ENCODE data around the gene MRPL38. TPM values are rescaled to one million over a fixed set of nuclear protein-coding genes. Genes with fewer than 3 reads are reported as not detected.

The MRPL38 gene
- total RNA-seq, 1 donor from 2014 or later: 67.8 TPM

- no peaks in the 10 kb centered on the region for H3K4me1 ChIP-seq
- TF ChIP-seq POLR2A (IDR thresholded peaks at IDR 0.05) (no peak), POLR2AphosphoS5 (IDR thresholded peaks at IDR 0.05; ENCODE audit: insufficient read depth in 1 of 2, low read depth in 1 of 2) (no peak), CTCF (IDR thresholded peaks at IDR 0.05) (no peak)
- H3K4me3 ChIP-seq: no peak overlapping the region
- intact Hi-C loops (cut with DNase I): no loop called here
- no peak overlapping the region for H3K27ac ChIP-seq
- H3K9me3 ChIP-seq: no peaks in the 10 kb centered on the region
- no peaks in the 10 kb centered on the region for H3K36me3 ChIP-seq
- no peaks in the 10 kb centered on the region for H3K27me3 ChIP-seq
- no peak for DNase-seq (ENCODE audit: extremely low spot score in 2 of 2)
Measured at GRCh38 chr17:75931062-75931461, 26.4 kb upstream of the MRPL38 start.

GRCh38 chr17:75927286-75927922 is 22.7 kb upstream of the MRPL38 start:
- Histone ChIP-seq H3K4me3 (no peak overlapping the region), H3K4me1 (no peaks in the 10 kb centered on the region), H3K36me3 (no peaks in the 10 kb centered on the region), H3K9me3 (no peaks in the 10 kb centered on the region), H3K27me3 (no peaks in the 10 kb centered on the region), H3K27ac (no peak overlapping the region)
- intact Hi-C loops (cut with DNase I): no loop called here
- TF ChIP-seq POLR2AphosphoS5 (IDR thresholded peaks at IDR 0.05; ENCODE audit: insufficient read depth in 1 of 2, low read depth in 1 of 2) (peak in 1 of 2 donors; percentile 71), POLR2A (IDR thresholded peaks at IDR 0.05) (no peak)
- no peak for DNase-seq (ENCODE audit: extremely low spot score in 2 of 2)

GRCh38 chr17:75926456-75926855 is 21.8 kb upstream of the MRPL38 start:
- Histone ChIP-seq H3K4me3 (peak overlapping the region in 1 of 2 donors; percentile 19), H3K36me3 (no peaks in the 10 kb centered on the region), H3K27me3 (no peaks in the 10 kb centered on the region), H3K27ac (peak overlapping the region; percentile 36), H3K9me3 (no peaks in the 10 kb centered on the region), H3K4me1 (no peaks in the 10 kb centered on the region)
- TF ChIP-seq CTCF (IDR thresholded peaks at IDR 0.05) (no peak), POLR2A (IDR thresholded peaks at IDR 0.05) (no peak), POLR2AphosphoS5 (IDR thresholded peaks at IDR 0.05; ENCODE audit: insufficient read depth in 1 of 2, low read depth in 1 of 2) (no peak)
- intact Hi-C loops (cut with DNase I): no loop called here
- DNase-seq (ENCODE audit: extremely low spot score in 2 of 2): no peak

- Histone ChIP-seq H3K4me1 (no peaks in the 10 kb centered on the region), H3K27ac (peak overlapping the region; percentile 36), H3K9me3 (no peaks in the 10 kb centered on the region), H3K36me3 (no peaks in the 10 kb centered on the region), H3K27me3 (no peaks in the 10 kb centered on the region), H3K4me3 (peak overlapping the region in 1 of 2 donors; percentile 19)
- TF ChIP-seq POLR2AphosphoS5 (IDR thresholded peaks at IDR 0.05; ENCODE audit: insufficient read depth in 1 of 2, low read depth in 1 of 2): no peak
- no peak for TF ChIP-seq CTCF (IDR thresholded peaks at IDR 0.05)
- no peak for TF ChIP-seq POLR2A (IDR thresholded peaks at IDR 0.05)
- DNase-seq (ENCODE audit: extremely low spot score in 2 of 2): no peak
- intact Hi-C loops (cut with DNase I): no loop called here
Measured at GRCh38 chr17:75925912-75926311, 21.2 kb upstream of the MRPL38 start.

GRCh38 chr17:75925103-75925502 is 20.4 kb upstream of the MRPL38 start:
- no peak for DNase-seq (ENCODE audit: extremely low spot score in 2 of 2)
- Histone ChIP-seq H3K9me3 (no peaks in the 10 kb centered on the region), H3K4me1 (no peaks in the 10 kb centered on the region), H3K4me3 (no peak overlapping the region), H3K27ac (no peak overlapping the region), H3K27me3 (no peaks in the 10 kb centered on the region), H3K36me3 (no peaks in the 10 kb centered on the region)
- no peak for TF ChIP-seq POLR2AphosphoS5 (IDR thresholded peaks at IDR 0.05; ENCODE audit: insufficient read depth in 1 of 2, low read depth in 1 of 2)
- TF ChIP-seq CTCF (IDR thresholded peaks at IDR 0.05): no peak
- no peak for TF ChIP-seq POLR2A (IDR thresholded peaks at IDR 0.05)
- intact Hi-C loops (cut with DNase I): no loop called here
